Measurements from ENCODE around the gene ADGRF5. TPM values are rescaled to one million over a fixed set of nuclear protein-coding genes. Genes with fewer than 3 reads are reported as not detected.

ADGRF5 gene
- total RNA-seq, 1 donor from 2014 or later, result not detected

DNA sequence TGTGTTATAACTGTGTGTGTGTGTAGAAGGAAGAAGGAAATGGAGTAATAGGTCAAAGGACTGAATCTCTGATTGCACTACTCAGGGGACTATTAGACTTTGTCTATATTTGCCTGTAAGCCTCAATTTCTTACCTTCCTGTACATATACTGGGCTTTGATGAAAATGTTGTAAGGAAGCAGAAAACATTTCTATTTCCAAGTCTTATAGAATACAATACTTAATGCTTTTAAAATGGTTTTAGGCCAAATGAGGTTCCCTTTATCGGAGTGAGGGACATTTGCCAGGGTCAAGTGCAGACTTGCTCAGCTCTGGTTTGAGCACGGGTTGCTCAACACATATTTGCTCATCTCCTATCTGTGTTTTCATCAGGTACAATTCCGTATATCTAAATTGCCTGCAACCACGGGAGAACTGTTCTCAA is 100.3 kb downstream of the ADGRF5 start:
- intact Hi-C loops (cut with micrococcal nuclease), result no loop called here

DNA sequence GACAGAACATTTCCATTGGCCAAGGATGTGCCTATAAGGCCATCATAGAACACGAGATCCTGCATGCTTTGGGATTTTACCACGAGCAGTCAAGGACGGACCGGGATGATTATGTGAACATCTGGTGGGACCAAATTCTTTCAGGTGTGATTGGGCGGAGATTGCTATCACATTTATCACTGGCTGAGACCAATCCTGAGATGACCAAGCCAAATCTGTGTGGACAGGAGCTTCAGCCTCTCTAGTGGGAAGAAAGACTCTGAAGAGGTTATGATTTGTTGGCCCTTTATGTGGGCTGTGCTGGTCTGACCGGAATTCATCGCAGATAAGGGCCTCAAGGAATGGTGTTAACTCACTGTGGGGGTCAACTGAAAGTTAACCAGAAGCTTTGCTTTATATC is 102.2 kb downstream of the ADGRF5 start:
- intact Hi-C loops (cut with micrococcal nuclease), result no loop called here

DNA sequence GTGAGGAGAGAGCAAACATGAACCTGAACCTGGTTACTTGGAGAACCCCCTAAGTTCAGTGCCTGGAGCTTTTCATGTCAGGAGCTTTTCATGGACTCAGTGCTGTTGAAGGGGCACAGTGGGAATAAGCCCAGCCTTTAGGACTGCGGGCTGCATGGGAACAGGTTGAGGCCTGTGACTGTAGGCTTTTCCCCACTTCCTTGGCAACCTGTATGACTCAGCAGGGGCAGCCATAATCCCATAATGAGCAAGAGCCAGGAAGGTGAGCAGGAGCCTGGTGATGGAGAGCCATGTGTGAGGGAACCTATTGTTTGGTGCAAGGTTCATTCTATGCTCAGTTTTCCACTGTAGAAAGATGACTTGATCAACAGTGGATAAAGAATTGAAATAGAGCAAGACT is 105.1 kb downstream of the ADGRF5 start:
- intact Hi-C loops (cut with micrococcal nuclease), result no loop called here

DNA sequence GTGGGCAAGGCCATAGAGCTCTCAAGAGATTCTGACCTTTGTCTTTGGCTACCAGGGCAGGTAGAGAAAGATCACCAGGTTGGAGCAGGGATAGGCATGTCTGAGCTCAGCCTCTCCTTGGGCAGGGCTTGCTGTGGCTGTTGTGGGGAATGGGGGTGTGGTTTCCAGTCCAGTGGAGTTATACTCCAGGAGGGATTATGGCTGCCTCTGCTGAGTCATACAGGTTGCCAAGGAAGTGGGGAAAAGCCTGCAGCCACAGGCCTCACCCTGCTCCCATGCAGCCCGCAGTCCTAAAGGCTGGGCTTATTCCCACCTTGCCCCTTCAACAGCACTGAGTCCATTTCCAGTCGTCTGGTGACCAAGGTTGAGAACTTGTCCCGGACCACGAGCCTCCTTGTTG is 106.6 kb downstream of the ADGRF5 start:
- intact Hi-C loops (cut with micrococcal nuclease), result no loop called here

DNA sequence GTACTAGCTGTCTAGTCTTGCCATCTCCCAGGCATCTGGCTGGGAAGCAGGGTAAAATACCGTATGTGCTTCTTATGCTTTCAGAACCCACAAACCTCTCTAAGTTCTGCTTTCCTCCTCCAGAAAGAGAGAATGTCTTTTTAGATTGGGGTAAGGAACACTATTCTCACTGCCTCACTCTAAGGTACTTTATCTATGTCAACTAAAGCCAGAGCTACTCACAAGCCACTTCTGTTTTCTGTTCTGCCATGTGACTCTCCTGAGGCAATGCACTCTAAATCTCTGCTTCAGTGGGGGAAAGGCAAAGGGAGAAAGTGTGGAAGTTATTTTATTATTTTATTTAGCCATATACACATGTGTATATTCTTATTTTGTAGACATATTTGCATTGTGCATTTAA is 112.9 kb downstream of the ADGRF5 start:
- intact Hi-C loops (cut with micrococcal nuclease), result no loop called here

Other genes starting within 250 kb of the ADGRF5 start
- not detected in 2 replicates for gene TDRD6, start 234.1 kb downstream of the ADGRF5 start, total RNA-seq
- gene PLA2G7, start 186.6 kb downstream of the ADGRF5 start, total RNA-seq, result not detected in 2 replicates
- not detected in 2 replicates for gene ANKRD66, start 175.0 kb downstream of the ADGRF5 start, total RNA-seq
- not detected in 2 replicates for gene MEP1A, start 128.5 kb downstream of the ADGRF5 start, total RNA-seq
- not detected in 2 replicates for gene ADGRF1, start 120.4 kb upstream of the ADGRF5 start, total RNA-seq

Data from T-helper 1 cell treated with Interleukin-12 subunit alpha and Interleukin-12 subunit beta and Interleukin-4 antibody, amounts not matched to agents 30 ng/mL and 1 ng/mL, for 36 hours (primary cell).